ES-I3 (cell line): ENCODE data around the gene WDFY2.

Experiments
- H3K36me3 ChIP-seq: 2 replicates; pipeline ENCODE4 v1.6.1; 2013; ENCODE audit warnings: mild to moderate bottlenecking, low read length, control low read depth, moderate library complexity; ENCODE audit not compliant: insufficient read depth
- H3K4me1 ChIP-seq: 2 replicates; pipeline ENCODE4 v1.6.1; 2013; ENCODE audit warnings: mild to moderate bottlenecking, control low read depth, low read length; ENCODE audit not compliant: insufficient read depth
- H3K9ac ChIP-seq: 2 replicates; pipeline ENCODE4 v1.6.1; 2013; ENCODE audit warnings: low read depth, mild to moderate bottlenecking, low read length, moderate library complexity
- H3K9me3 ChIP-seq: 2 replicates; pipeline ENCODE4 v1.6.1; 2013; ENCODE audit warnings: mild to moderate bottlenecking, low read length, moderate library complexity; ENCODE audit not compliant: control insufficient read depth, insufficient read depth

The WDFY2 gene

DNA sequence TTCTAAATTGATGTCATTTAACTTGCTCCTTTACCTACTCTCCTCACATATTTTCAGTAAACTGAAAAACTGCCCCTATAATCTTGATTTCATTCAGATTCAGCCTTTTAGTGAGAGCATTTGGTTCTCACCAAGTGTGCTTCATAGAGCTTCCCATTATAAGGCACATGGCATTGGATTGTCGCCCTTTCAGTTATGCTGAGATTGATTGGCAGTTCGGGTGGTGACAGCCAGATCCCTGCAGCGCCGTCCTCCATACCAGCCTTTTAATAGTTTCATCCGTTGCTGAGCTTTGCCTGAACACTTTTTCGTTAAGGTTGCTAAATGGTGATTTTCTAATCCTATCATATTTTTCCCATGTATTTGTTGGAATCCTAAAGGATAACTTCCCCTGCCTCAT, 139.3 kb downstream of the WDFY2 start:
- no peaks in the 10 kb centered on the region for H3K4me1 ChIP-seq
- no peaks in the 10 kb centered on the region; the same call in 1 of the 2 replicates for H3K36me3 ChIP-seq
- no peak overlapping the region for H3K9ac ChIP-seq
- no peaks in the 10 kb centered on the region for H3K9me3 ChIP-seq

DNA sequence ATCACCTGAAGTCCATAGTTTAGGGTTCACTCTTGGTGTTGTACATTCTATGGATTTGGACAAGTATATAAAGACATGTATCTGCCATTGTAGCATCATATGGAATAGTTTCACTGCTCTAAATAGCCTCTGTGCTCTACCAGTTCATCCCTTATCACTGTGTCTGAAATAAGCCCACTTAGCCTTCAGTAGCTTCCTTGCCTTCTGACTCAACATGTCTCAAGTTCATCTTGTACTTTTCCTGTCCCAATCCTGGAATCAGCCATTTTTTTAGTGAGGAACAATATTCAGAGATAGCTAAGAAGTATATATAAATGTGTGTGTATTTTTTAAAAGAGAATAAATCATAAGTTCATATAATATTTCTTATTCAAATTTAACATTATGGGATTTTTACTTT, 140.5 kb downstream of the WDFY2 start:
- no peak overlapping the region for H3K9ac ChIP-seq
- H3K36me3 ChIP-seq: no peaks in the 10 kb centered on the region; the same call in 1 of the 2 replicates
- H3K9me3 ChIP-seq: no peaks in the 10 kb centered on the region
- H3K4me1 ChIP-seq: peaks cover 11% of the 10 kb centered on the region

DNA sequence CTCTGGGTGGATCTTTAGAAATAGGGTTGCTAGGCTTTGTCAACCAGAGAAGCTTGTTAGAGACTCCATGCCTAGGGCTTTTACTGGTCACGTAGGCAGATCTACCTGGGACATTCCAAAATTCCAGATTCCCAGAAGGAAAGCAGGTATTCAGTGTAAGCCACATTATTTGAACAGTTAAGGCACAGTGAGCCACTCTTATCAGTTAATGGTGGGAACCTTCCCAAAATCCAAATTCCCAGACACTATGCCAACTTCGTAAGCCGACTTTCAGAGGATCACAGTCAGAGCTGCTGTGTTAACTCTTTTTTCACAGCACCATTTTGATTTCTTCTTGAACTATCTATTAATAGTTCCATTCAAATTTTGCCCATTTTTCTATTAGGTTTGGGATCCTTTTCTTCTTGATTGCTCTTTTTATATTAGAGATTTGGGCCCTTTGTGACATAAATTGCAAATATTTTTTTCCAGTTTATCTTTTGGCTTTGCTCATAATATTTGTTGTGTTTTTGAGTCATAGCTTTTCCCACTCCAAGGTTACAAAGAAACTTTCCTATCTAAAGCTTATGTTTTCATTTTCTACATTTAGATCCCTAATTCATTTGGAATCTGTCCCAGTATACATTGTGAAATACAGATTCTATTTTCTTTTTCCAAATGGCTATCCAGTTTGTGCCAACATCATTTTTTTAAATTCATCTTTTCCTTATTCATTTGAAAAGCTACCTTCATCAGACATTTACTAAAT, 142.4 kb downstream of the WDFY2 start:
- H3K9ac ChIP-seq: no peak overlapping the region
- H3K4me1 ChIP-seq: peaks cover 26% of the 10 kb centered on the region
- H3K9me3 ChIP-seq: no peaks in the 10 kb centered on the region
- peaks cover 1% of the 10 kb centered on the region; the same call in 1 of the 2 replicates for H3K36me3 ChIP-seq

DNA sequence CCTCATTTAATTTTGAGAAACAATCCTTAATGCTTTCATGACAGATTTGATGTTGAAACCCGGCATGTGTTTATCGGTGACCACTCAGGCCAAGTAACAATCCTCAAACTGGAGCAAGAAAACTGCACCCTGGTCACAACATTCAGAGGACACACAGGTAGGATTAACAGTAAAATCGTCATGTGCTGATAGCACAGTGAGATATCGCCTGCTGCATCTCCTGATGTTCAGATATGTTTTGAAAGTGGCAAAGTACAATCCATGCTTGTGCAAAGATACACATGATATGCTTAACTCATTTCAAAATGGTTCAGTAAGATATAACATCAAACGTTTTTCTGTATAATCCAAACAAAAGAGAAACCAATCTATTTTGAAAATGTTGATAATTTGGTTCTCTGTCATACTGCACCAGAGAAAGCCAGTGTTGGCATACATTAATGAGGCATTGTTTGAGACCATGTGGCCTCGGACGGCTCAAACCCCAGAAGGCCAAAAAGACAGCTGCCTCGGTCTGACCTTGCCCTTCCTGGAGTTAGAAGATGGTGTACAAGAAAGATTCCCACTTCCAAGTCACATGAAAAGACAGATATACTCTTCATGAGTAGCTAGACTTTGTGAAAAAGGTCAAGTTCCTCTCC, 143.5 kb downstream of the WDFY2 start:
- Histone ChIP-seq H3K36me3 (peaks cover 3% of the 10 kb centered on the region; the same call in 1 of the 2 replicates), H3K9ac (no peak overlapping the region), H3K4me1 (peaks cover 26% of the 10 kb centered on the region), H3K9me3 (no peaks in the 10 kb centered on the region)

DNA sequence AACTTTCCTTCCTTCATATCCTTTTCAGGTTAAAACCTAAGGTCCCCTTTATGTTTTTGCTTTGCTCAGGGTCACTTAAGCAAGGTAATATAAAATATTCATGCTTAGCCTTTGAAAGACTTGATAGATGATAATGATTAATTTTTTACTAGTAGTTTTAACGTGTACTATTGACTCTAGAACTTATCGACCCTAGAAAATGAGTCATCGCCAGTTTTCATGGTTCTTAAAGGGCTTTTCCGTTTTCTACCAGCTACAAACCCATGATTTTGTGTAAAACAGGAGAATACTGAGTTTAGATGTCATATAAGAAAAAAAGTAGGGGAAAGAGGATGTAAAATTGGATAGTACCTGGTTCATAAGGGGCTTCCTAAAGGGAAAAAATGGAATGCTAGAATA, 144.0 kb downstream of the WDFY2 start:
- H3K9me3 ChIP-seq: no peaks in the 10 kb centered on the region
- H3K9ac ChIP-seq: no peak overlapping the region
- H3K4me1 ChIP-seq: peaks cover 26% of the 10 kb centered on the region
- peaks cover 3% of the 10 kb centered on the region; the same call in 1 of the 2 replicates for H3K36me3 ChIP-seq

DNA sequence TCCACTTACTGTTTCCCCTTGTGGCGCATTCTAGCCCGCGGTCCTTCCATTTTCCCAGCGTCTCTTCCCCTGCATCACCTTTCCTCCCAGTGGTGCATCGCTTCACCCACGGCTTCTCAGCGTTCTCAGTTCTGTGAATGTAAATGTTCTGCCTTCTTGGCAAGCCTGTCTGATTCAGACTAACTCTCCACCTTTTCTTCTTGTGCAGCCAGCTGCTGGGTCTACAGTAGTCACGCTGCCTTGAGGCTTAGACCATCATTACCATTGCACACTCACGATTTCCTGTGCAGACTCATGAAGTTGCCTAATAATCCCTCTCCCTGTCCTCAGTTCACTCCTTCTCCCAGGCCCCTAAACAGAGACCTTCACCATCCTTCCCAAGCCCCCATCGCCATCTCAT, 144.7 kb downstream of the WDFY2 start:
- H3K9ac ChIP-seq: no peak overlapping the region
- H3K4me1 ChIP-seq: peaks cover 26% of the 10 kb centered on the region
- no peaks in the 10 kb centered on the region for H3K9me3 ChIP-seq
- H3K36me3 ChIP-seq: peaks cover 3% of the 10 kb centered on the region; the same call in 1 of the 2 replicates

DNA sequence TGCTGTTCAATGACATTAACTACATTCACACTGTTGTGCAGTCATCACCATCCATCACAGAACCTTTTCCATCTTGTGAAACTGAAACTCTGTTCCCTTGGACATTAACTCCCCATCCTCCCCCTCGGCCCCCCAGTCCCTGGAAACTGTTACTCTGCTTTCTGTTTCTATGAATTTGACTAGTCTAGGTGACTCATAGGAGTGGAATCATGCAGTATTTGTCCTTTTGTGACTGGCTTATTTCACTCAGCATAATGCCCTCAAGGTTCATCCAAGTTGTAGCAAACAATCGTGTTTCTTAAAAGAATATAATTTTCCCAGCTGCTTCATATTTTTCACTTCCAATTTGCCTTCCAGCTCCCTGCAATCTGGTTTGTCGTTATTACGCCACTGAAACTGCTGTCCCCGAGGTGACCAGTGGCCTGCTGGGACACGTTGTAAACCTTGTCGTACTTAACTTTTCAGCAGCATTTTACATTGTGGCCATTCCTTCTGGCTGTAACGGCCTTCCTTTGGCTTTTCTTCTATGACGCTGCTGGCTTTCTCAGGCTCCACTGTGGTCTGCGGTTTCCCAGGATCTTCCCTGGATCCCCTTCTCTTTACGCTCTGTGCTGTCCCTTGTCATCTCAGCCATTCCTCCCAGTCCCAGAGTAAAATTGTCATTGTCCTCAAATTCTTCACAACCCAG, 145.7 kb downstream of the WDFY2 start:
- no peak overlapping the region for H3K9ac ChIP-seq
- no peaks in the 10 kb centered on the region for H3K9me3 ChIP-seq
- H3K36me3 ChIP-seq: peaks cover 7% of the 10 kb centered on the region; the same call in 1 of the 2 replicates
- H3K4me1 ChIP-seq: peaks cover 26% of the 10 kb centered on the region

DNA sequence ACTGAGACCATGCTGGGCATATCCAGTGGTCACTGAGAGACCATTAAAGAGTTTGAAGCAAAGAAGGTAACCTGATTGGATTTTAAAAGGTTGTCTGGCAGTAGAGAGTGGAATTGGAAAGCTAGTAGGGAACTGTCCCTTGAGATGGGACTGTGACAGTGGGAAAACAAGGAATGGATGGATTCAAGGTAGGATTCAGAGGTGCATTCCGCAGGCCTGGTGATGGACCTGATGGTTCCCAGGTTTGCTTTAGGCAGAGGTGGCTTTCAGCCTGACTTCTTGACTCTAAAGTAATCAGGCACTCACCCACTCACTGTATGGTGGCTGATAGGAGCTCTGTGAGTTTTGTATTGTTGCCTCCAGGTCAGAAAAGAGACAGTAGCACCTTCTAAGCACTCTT, 146.7 kb downstream of the WDFY2 start:
- Histone ChIP-seq H3K4me1 (peaks cover 26% of the 10 kb centered on the region), H3K9ac (no peak overlapping the region), H3K36me3 (peaks cover 8% of the 10 kb centered on the region; the same call in 1 of the 2 replicates), H3K9me3 (no peaks in the 10 kb centered on the region)

DNA sequence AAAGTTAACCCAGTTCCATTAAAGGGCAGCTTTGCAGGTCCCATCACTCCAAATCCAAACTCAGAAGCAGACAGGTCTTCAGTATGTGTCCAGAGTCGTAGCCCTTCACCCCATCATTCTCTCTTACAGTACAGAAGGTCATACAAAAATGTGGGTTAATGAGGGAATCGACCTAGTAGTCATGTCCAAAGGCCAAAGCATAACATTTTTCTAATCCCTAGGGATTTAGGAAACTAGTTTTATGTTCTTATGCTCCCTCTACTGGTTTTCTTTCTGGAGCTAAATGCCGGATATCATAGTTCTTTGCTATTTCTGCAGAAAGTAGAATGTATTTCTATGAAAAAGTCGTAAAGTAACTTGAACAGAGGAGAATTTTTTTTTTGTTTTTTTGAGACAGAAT, 147.5 kb downstream of the WDFY2 start:
- Histone ChIP-seq H3K9me3 (no peaks in the 10 kb centered on the region), H3K9ac (no peak overlapping the region), H3K4me1 (peaks cover 26% of the 10 kb centered on the region), H3K36me3 (peaks cover 8% of the 10 kb centered on the region; the same call in 1 of the 2 replicates)

DNA sequence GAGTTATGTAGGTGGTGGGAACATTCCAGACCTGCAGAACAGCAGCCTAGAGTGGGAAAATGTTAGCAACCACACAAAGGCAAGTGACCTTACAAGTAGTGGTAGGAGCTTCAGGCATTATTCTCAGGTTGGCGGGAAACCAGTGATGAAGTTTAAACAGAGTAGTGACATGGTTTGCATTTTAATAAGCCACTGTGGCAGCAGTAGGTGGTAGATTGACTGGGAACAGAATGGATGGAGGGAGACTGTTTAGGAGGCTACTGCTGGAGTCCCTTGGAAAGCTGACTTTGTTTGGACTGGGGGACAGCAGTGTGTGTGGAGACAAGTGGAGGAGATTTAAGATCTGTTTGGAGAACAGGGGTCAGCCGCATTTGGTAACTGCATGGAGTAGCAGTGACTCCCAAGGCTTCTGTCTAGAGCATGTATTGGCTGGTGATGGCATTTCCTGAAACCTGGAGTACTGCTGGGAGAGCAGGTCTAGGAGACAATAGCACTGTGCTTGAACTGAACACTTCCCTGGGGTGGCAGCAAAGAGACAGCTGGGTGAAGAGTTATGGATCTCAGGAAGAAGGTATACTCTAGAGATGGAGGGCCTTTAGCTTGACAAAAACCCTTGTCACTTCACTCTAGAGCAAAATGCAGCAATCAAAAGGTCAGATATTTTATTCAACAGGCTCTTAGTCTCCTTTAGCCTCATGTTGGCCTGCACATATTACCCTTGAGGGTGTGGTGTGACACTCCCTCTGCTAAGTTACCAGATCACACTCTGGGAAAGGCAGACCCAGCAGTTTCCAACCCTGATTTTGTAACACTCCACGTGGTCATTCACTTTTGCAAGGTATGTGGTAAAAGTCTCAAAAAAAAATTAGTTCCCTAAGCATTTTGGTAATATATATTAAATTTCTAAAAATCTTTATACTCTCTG, 149.4 kb downstream of the WDFY2 start:
- no peak overlapping the region for H3K9ac ChIP-seq
- H3K9me3 ChIP-seq: no peaks in the 10 kb centered on the region
- H3K4me1 ChIP-seq: peaks cover 26% of the 10 kb centered on the region
- H3K36me3 ChIP-seq: peaks cover 8% of the 10 kb centered on the region; the same call in 1 of the 2 replicates

DNA sequence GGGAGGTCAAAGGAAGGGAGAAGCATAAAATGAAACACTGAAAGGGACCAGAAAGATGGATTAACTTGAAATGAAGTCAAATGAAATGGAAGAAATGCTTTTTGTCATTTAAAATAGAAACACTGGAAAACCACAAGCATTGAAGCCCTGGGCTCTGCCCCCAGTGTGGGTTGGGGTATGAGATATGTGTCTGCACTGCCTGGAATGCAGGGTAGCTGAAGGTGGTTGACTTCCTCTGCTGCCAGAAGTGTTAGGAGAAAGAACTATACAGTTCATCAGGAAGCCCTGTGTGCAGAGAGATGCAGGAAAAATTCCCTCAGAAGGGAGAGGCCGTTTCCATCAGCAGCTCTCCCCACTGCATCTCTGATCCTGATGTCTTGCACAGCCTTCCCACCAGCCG, 150.5 kb downstream of the WDFY2 start:
- H3K9ac ChIP-seq: no peak overlapping the region
- no peaks in the 10 kb centered on the region for H3K9me3 ChIP-seq
- H3K36me3 ChIP-seq: peaks cover 10% of the 10 kb centered on the region; the same call in 1 of the 2 replicates
- H3K4me1 ChIP-seq: peaks cover 15% of the 10 kb centered on the region

DNA sequence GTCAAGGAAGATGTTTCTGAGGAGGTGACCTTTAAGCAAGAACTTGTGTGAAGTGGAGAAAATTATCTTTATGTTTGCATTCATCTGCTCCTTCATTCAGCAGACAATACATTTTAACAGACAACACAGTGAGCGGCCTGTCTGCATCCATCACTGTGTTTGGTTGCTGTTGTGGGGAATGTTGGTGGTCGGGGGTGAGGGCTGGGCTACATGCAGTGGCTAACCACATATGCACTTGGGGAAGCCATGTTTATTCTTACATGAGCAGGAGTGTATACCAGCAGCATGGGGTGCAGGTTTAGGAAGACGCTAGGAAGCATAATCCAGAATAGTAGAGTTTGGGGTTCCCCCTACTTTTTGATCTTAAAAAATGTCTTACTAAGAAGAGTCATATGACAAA, 153.3 kb downstream of the WDFY2 start:
- Histone ChIP-seq H3K36me3 (peaks cover 16% of the 10 kb centered on the region), H3K9ac (no peak overlapping the region), H3K9me3 (no peaks in the 10 kb centered on the region), H3K4me1 (no peaks in the 10 kb centered on the region)

DNA sequence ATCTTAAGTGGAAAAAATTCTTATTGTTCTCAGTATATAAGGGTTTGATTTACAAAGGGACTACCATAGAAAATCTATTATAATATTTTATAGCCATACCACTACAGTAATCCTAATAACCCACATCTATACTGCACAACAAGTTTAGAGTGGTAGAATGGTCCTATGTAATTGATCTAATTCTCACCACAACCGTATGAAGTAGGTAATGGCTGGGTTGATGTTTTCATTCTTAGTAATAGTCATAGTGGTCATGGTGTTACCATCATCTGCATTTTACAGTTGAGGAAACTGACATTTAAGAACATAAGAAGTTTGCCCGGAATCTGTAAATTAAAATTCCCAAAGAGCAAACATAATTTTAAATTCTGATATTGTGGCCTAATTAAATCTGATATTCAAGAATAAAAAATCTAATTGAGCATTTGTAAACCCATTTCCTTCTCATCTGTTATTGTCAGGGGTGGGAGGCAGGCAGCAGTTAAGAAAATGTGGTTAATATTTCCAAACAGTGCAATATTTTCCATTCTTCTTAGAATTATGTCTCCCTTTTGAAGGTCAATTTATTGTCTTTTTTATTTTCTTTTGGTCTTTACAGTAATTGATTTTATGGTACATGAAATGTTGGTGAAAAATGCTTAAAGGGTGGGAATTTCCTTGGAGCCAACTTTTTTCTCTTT, 154.1 kb downstream of the WDFY2 start:
- Histone ChIP-seq H3K4me1 (no peaks in the 10 kb centered on the region), H3K9ac (no peak overlapping the region), H3K9me3 (no peaks in the 10 kb centered on the region), H3K36me3 (peaks cover 16% of the 10 kb centered on the region)
